HepG2 (cell line): ENCODE measurements around the gene EFCAB13. TPM values are rescaled to one million over a fixed set of nuclear protein-coding genes. Genes with fewer than 3 reads are reported as not detected.

Experiments
- ATAC-seq: fragments of 200-7000 bp; cut with Tn5 transposase; 3 replicates; pipeline ENCODE4 v1.9.1; 2020; ENCODE audit warnings: mild to moderate bottlenecking, moderate library complexity
- BruUV-seq: library from RNA; stranded (reverse); fragments of 400-500 nt; replicated peaks from 2 replicates; lab custom pipeline; 2021; lab: Mats Ljungman, UMichigan
- CTCF ChIA-PET: fragments of 300-600 bp; formaldehyde crosslinking; extraction: SDS; loops from one replicate; lab custom pipeline; 2021; ENCODE audit warnings: low total read pairs, inconsistent platforms, low intra/inter-chr PET ratio; lab: Yijun Ruan, JAX
- POLR2A ChIA-PET: fragments of 350-600 bp; sonication (Branson Sonifier 250); formaldehyde crosslinking; loops from one replicate; lab custom pipeline; 2020; ENCODE audit warnings: antibody characterized with exemption, inconsistent platforms; lab: Yijun Ruan, JAX
- DNase-seq: peaks from one replicate; pipeline ENCODE4 v3.0.0-alpha.2; 2015; ENCODE audit warnings: low spot score
- FAIRE-seq: peaks from 3 replicates; lab custom pipeline; 2011; peaks lifted over from hg19 to GRCh38; lab: Jason Lieb, UNC
- H2AFZ ChIP-seq: one replicate; pipeline ENCODE4 v1.6.1; 2011; ENCODE audit warnings: low read length, inconsistent platforms
- H3K27ac ChIP-seq: fragments of 300-600 bp; 3 replicates; pipeline ENCODE4 v1.8.0; 2011; ENCODE audit warnings: mixed run types, mild to moderate bottlenecking, mixed read lengths, low read length, inconsistent platforms; ENCODE audit not compliant: insufficient read depth; ENCODE audit errors: extremely low read length
- H3K27me3 ChIP-seq, 2 experiments: fragments of 200-600 bp in 1 of 2; 2 replicates in 1 of 2; 3 replicates in 1 of 2; pipeline versions ENCODE4 v1.6.0 to v1.8.0; 2011; ENCODE audit warnings: low read length in 2 of 2, mild to moderate bottlenecking in 2 of 2, moderate library complexity in 2 of 2, inconsistent platforms in 1 of 2; ENCODE audit not compliant: insufficient read depth in 2 of 2, control insufficient read depth in 1 of 2
- H3K36me3 ChIP-seq, 2 experiments: fragments of 200-600 bp in 1 of 2; replicated peaks in 1 of 2; 2 replicates in 1 of 2; 3 replicates in 1 of 2; pipeline versions ENCODE4 v1.5.1 to v1.8.0; 2011; ENCODE audit warnings: low read length in 2 of 2, inconsistent platforms in 1 of 2; ENCODE audit not compliant: insufficient read depth in 2 of 2, control insufficient read depth in 1 of 2
- H3K4me1 ChIP-seq: 2 replicates; pipeline ENCODE4 v1.5.1; 2012; ENCODE audit warnings: low read length, inconsistent platforms; ENCODE audit not compliant: insufficient read depth
- H3K4me2 ChIP-seq: 2 replicates; pipeline ENCODE4 v1.6.0; 2011; ENCODE audit warnings: low read depth, low read length, inconsistent platforms
- H3K4me3 ChIP-seq, 3 experiments: fragments of 200-600 bp in 1 of 3; sonication (generic), shearing (Covaris generic) in 1 of 3; replicated peaks in 1 of 3; 2 replicates each; pipeline ENCODE4 v1.5.1; 2011 to 2016; ENCODE audit warnings: low read length in 3 of 3, inconsistent platforms in 2 of 3, low read depth in 2 of 3, mild to moderate bottlenecking in 2 of 3, control low read depth in 1 of 3, mixed read lengths in 1 of 3; ENCODE audit not compliant: insufficient read depth in 1 of 3
- H3K79me2 ChIP-seq: one replicate; pipeline ENCODE4 v1.6.1; 2011; ENCODE audit warnings: low read length, inconsistent platforms; ENCODE audit not compliant: insufficient read depth
- H3K9ac ChIP-seq: 2 replicates; pipeline ENCODE4 v1.6.0; 2011; ENCODE audit warnings: mild to moderate bottlenecking, low read depth, low read length, inconsistent platforms; ENCODE audit not compliant: insufficient read depth
- H3K9me3 ChIP-seq: 2 replicates; pipeline ENCODE4 v1.5.1; 2012; ENCODE audit warnings: mild to moderate bottlenecking, low read length
- H4K20me1 ChIP-seq: 2 replicates; pipeline ENCODE4 v1.6.0; 2011; ENCODE audit warnings: inconsistent platforms, mild to moderate bottlenecking, low read length, moderate library complexity; ENCODE audit not compliant: insufficient read depth
- BCL6 ChIP-seq: IDR thresholded peaks from 2 replicates; pipeline ENCODE4 v1.6.1; 2016; ENCODE audit warnings: missing genetic modification reagents, missing compliant biosample characterization
- DNMT3B ChIP-seq: conservative IDR thresholded peaks from 2 replicates; pipeline ENCODE4 v1.6.1; 2016; ENCODE audit warnings: missing biosample characterization, control low read depth
- MAFF ChIP-seq: IDR thresholded peaks from 2 replicates; pipeline ENCODE4 v1.6.1; 2011; ENCODE audit warnings: low read depth, low read length, improper control_type of control experiment
- MAFK ChIP-seq, 2 experiments: IDR thresholded peaks in 1 of 2; conservative IDR thresholded peaks in 1 of 2; 2 replicates each; pipeline ENCODE4 v1.6.1; 2011; ENCODE audit warnings: improper control_type of control experiment in 2 of 2, low read length in 2 of 2
- NFE2 ChIP-seq: sonication (generic); formaldehyde crosslinking; IDR thresholded peaks from 2 replicates; pipeline ENCODE4 v1.4.0; 2020; ENCODE audit warnings: missing genetic modification reagents
- NFE2L2 ChIP-seq: fragments of 150-350 bp; IDR thresholded peaks from 2 replicates; pipeline ENCODE4 v1.6.1; 2014; ENCODE audit warnings: low read length
- SOX6 ChIP-seq, 2 experiments: fragments of 450-650 bp in 1 of 2; sonication (generic) in 1 of 2; formaldehyde crosslinking in 1 of 2; IDR thresholded peaks; 2 replicates each; pipeline versions ENCODE4 v1.4.0 to v1.6.1; 2017 to 2020; ENCODE audit warnings: antibody characterized with exemption in 1 of 2, mild to moderate bottlenecking in 1 of 2, missing genetic modification reagents in 1 of 2
- ZNF121 ChIP-seq: sonication (generic); formaldehyde crosslinking; IDR thresholded peaks from 2 replicates; pipeline ENCODE4 v1.5.0; 2020; ENCODE audit warnings: mild to moderate bottlenecking, missing genetic modification reagents
- ZNF24 ChIP-seq: fragments of 450-650 bp; IDR thresholded peaks from 2 replicates; pipeline ENCODE4 v1.6.1; 2017; ENCODE audit warnings: antibody characterized with exemption, mild to moderate bottlenecking
- ZNF274 ChIP-seq: sonication (generic); formaldehyde crosslinking; IDR thresholded peaks from 2 replicates; pipeline ENCODE4 v1.5.1; 2020; ENCODE audit warnings: mild to moderate bottlenecking, missing genetic modification reagents
- ZNF430 ChIP-seq: sonication (generic); formaldehyde crosslinking; IDR thresholded peaks from 2 replicates; pipeline ENCODE4 v1.9.0; 2021; ENCODE audit warnings: mild to moderate bottlenecking, missing genetic modification reagents
- ZNF44 ChIP-seq: sonication (generic); formaldehyde crosslinking; IDR thresholded peaks from 2 replicates; pipeline ENCODE4 v1.5.1; 2020; ENCODE audit warnings: mild to moderate bottlenecking, missing genetic modification reagents
- WGBS: methylation state at CpG from one replicate; pipeline ENCODE4 v1.1.6; 2017; ENCODE audit warnings: low lambda C conversion rate; 5-methylcytosine and 5-hydroxymethylcytosine counted together
- in situ Hi-C: cut with HindIII; loops from 2 replicates; pipeline ENCODE4 v1.10.0; 2017; ENCODE audit warnings: low pct_unique_long_range_greater_than_20kb; ENCODE audit not compliant: extremely low pct_ligation_motif_present
- intact Hi-C: fragments of 100-400 bp; cut with micrococcal nuclease; formaldehyde crosslinking; loops from one replicate; pipeline ENCODE4 v1.10.0; 2022; ENCODE audit not compliant: unreplicated experiment
- polyA plus RNA-seq, 8 experiments: library from polyadenylated mRNA; depleted of rRNA in 3 of 8; stranded (reverse) in 7 of 8; unstranded in 1 of 8; fragments of >200 nt; fragmentation: Illumina TruSeq in 4 of 8; extraction: Trizol in 4 of 8; gene quantifications; 2 replicates each; pipeline versions ENCODE4 v1.2.1 to v1.2.3, GENCODE V29; 2011 to 2016; ENCODE audit warnings: low read depth in 4 of 8, missing spikeins in 1 of 8, mixed read lengths in 1 of 8; ENCODE audit not compliant: insufficient read depth in 1 of 8
- total RNA-seq, 5 experiments: library from RNA; depleted of rRNA; stranded (reverse); fragments of >200 nt; fragmentation: Illumina TruSeq; extraction: Trizol; gene quantifications; 2 replicates each; pipeline ENCODE4 v1.2.3, GENCODE V29; 2016; ENCODE audit warnings: low read depth in 1 of 5

EFCAB13 gene
- total and polyA plus RNA-seq, 2 of the 13 experiments (the other 11 are each of a cell fraction or from before 2014, with no cell fraction given), result 0.22 to 0.71 TPM

DNA sequence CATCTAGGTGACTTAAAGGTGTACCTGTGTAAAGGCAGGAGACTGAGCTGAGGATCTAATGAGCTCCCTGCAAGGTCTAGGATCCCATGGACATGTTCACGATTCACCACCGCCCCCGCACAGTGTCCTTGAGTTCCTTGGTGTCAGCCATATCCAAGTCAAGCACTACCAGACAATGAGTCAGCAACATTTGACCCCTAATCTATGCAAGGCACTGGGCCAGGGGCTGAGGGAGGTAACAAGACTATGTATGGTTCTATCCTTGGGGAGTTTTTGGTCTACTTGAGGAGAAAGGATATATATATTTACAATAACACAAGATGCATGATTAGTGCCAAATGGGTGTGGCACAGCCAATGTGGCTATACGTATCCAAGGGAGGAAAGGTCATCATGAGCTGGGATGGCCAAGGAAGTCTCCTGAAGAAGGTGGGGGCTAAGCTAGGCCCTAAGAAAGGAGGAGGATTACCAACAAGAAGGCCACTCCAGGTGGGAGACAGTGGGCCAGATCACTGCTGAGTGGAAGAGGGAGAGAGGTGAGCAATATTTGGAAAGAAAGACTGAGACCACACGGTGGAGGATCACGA lies 35.1 kb upstream of the EFCAB13 start:
- 61% methylated on average over 6 of the region's 6 CpGs for WGBS
- BruUV-seq, result no TSS peak
- Histone ChIP-seq H3K4me1 (peaks cover 23% of the 10 kb centered on the region), H2AFZ (no peak overlapping the region), H4K20me1 (no peaks in the 10 kb centered on the region), H3K4me2 (no peak overlapping the region), H3K27ac (no peak overlapping the region), H3K27me3 (peaks cover 1 to 13% of the 10 kb centered on the region in 2 experiments; a peak in 2 of 5 replicates), H3K36me3 (no peaks in the 10 kb centered on the region), H3K9ac (no peak overlapping the region), H3K79me2 (no peaks in the 10 kb centered on the region), H3K9me3 (no peaks in the 10 kb centered on the region), H3K4me3 (no peak overlapping the region)
- POLR2A ChIA-PET, result no interaction called here
- ATAC-seq (no peak), FAIRE-seq (no peak), DNase-seq (no peak)
- in situ Hi-C loops, result no loop called here
- CTCF ChIA-PET, result no interaction called here
- TF ChIP-seq MAFF (peak; percentile 42; the same call in 1 of the 2 replicates), ZNF274 (CRISPR knock-in tag) (no peak), ZNF430 (no peak), SOX6 (IDR thresholded peaks at IDR 0.05) (no peak), SOX6 (CRISPR knock-in tag; IDR thresholded peaks at IDR 0.05) (no peak), ZNF24 (no peak), NFE2L2 (peak; percentile 88), MAFK (conservative IDR thresholded peaks at IDR 0.05 in 1 of 2, IDR thresholded peaks at IDR 0.05 in 1 of 2; ENCODE audit: low read length in 2 of 2) (peak; percentile 25 to 57; a peak in 3 of 4 replicates), BCL6 (CRISPR knock-in tag) (no peak), DNMT3B (CRISPR knock-in tag) (no peak), NFE2 (CRISPR knock-in tag) (peak; percentile 83; the same call in 1 of the 2 replicates)
- intact Hi-C loops, result no loop called here

GRCh38 chr17:47289302-47289701 lies 34.5 kb upstream of the EFCAB13 start:
- POLR2A ChIA-PET, result no interaction called here
- WGBS, result 48% methylated on average over 1 of the region's 1 CpG
- Histone ChIP-seq H2AFZ (no peak overlapping the region), H3K4me2 (no peak overlapping the region), H3K27me3 (peaks cover 1 to 15% of the 10 kb centered on the region in 2 experiments; a peak in 3 of 5 replicates), H4K20me1 (no peaks in the 10 kb centered on the region), H3K79me2 (no peaks in the 10 kb centered on the region), H3K36me3 (no peaks in the 10 kb centered on the region), H3K4me3 (no peak overlapping the region), H3K27ac (no peak overlapping the region), H3K9me3 (no peaks in the 10 kb centered on the region), H3K9ac (no peak overlapping the region), H3K4me1 (peaks cover 23% of the 10 kb centered on the region)
- DNase-seq (no peak), ATAC-seq (no peak), FAIRE-seq (no peak)
- no TSS peak for BruUV-seq
- CTCF ChIA-PET, result no interaction called here
- intact Hi-C loops (no loop called here), in situ Hi-C loops (no loop called here)
- TF ChIP-seq ZNF121, result peak; percentile 68
- TF ChIP-seq ZNF44 (CRISPR knock-in tag), result no peak
